ENCODE data around the gene ZDHHC11B. TPM values are rescaled to one million over a fixed set of nuclear protein-coding genes. Genes with fewer than 3 reads are reported as not detected.
"Not testable (repeated sequence)": the region's sequence is repeated elsewhere in the genome, so short reads cannot be mapped to it uniquely, and the experiment has no call there.

The ZDHHC11B gene
- polyA plus RNA-seq, 3 donors: 4.3 to 5.4 (median 4.4) TPM

GRCh38 chr5:771087-771781 is 13.3 kb downstream of the ZDHHC11B start:
- not testable (repeated sequence) for DNase-seq (ENCODE audit: low read depth in 3 of 3, low spot score in 2 of 3)

- DNase-seq (ENCODE audit: low read depth in 3 of 3, low spot score in 2 of 3): not testable (repeated sequence)
Observed at GRCh38 chr5:770585-770984, 13.9 kb downstream of the ZDHHC11B start.

- not testable (repeated sequence) for DNase-seq (ENCODE audit: low read depth in 3 of 3, low spot score in 2 of 3)
Observed at GRCh38 chr5:769485-770145, 14.9 kb downstream of the ZDHHC11B start.

- DNase-seq (ENCODE audit: low read depth in 3 of 3, low spot score in 2 of 3): no peak
Observed at GRCh38 chr5:766666-767431, 17.7 kb downstream of the ZDHHC11B start.

GRCh38 chr5:765948-766631 is 18.4 kb downstream of the ZDHHC11B start:
- DNase-seq (ENCODE audit: low read depth in 3 of 3, low spot score in 2 of 3): no peak

GRCh38 chr5:763998-764781 is 20.3 kb downstream of the ZDHHC11B start:
- DNase-seq (ENCODE audit: low read depth in 3 of 3, low spot score in 2 of 3): no peak

- DNase-seq (ENCODE audit: low read depth in 3 of 3, low spot score in 2 of 3): no peak
Observed at GRCh38 chr5:763397-763796, 21.1 kb downstream of the ZDHHC11B start.

GRCh38 chr5:762996-763395 is 21.5 kb downstream of the ZDHHC11B start:
- DNase-seq (ENCODE audit: low read depth in 3 of 3, low spot score in 2 of 3): not testable (repeated sequence)

GRCh38 chr5:761854-762710 is 22.4 kb downstream of the ZDHHC11B start:
- DNase-seq (ENCODE audit: low read depth in 3 of 3, low spot score in 2 of 3): no peak

- no peak for DNase-seq (ENCODE audit: low read depth in 3 of 3, low spot score in 2 of 3)
Observed at GRCh38 chr5:761059-761771, 23.3 kb downstream of the ZDHHC11B start.

GRCh38 chr5:760363-761058 is 24.0 kb downstream of the ZDHHC11B start:
- DNase-seq (ENCODE audit: low read depth in 3 of 3, low spot score in 2 of 3): no peak

- no peak for DNase-seq (ENCODE audit: low read depth in 3 of 3, low spot score in 2 of 3)
Observed at GRCh38 chr5:759781-760362, 24.7 kb downstream of the ZDHHC11B start.

GRCh38 chr5:759111-759751 is 25.3 kb downstream of the ZDHHC11B start:
- peak in 2 of 3 donors; percentile 80 to 81 for DNase-seq (ENCODE audit: low read depth in 3 of 3, low spot score in 2 of 3)

GRCh38 chr5:758698-759053 is 25.9 kb downstream of the ZDHHC11B start:
- no peak for DNase-seq (ENCODE audit: low read depth in 3 of 3, low spot score in 2 of 3)

GRCh38 chr5:757931-758697 is 26.4 kb downstream of the ZDHHC11B start:
- no peak for DNase-seq (ENCODE audit: low read depth in 3 of 3, low spot score in 2 of 3)

- DNase-seq (ENCODE audit: low read depth in 3 of 3, low spot score in 2 of 3): no peak
Observed at GRCh38 chr5:757346-757930, 27.1 kb downstream of the ZDHHC11B start.
